GM19324 (cell line): ENCODE measurements around the gene GARIN5B.

Experiments
- ATAC-seq: cut with Tn5 transposase; IDR thresholded peaks from one replicate; pipeline ENCODE4 v1.9.1; 2021; ENCODE audit warnings: mild to moderate bottlenecking, moderate library complexity; ENCODE audit not compliant: unreplicated experiment, low FRiP score

GARIN5B gene

GRCh38 chr19:55372316-55373081 lies 9.4 kb upstream of the GARIN5B start:
- no peak for ATAC-seq

GRCh38 chr19:55370305-55370988 lies 7.4 kb upstream of the GARIN5B start, which contains the start of gene IL11:
Gene IL11 (minus strand): TSS chr19:55370463. CDS start chr19:55370310, 153 bp downstream.
- no peak for ATAC-seq

GRCh38 chr19:55369653-55370304 lies 6.7 kb upstream of the GARIN5B start:
- ATAC-seq = no peak

GRCh38 chr19:55368701-55369563 lies 5.9 kb upstream of the GARIN5B start:
- ATAC-seq = no peak

- no peak for ATAC-seq
Measured at GRCh38 chr19:55368106-55368505, 5.0 kb upstream of the GARIN5B start.

GRCh38 chr19:55366790-55367189 lies 3.7 kb upstream of the GARIN5B start:
- no peak for ATAC-seq

- ATAC-seq = no peak
Measured at GRCh38 chr19:55365964-55366363, 2.9 kb upstream of the GARIN5B start.

GRCh38 chr19:55365245-55365644 lies 2.2 kb upstream of the GARIN5B start:
- no peak for ATAC-seq

GRCh38 chr19:55362174-55362989 lies 678 bp downstream of the GARIN5B start:
- no peak for ATAC-seq

- ATAC-seq = no peak
Measured at GRCh38 chr19:55360902-55361301, 2.2 kb downstream of the GARIN5B start.

GRCh38 chr19:55358943-55359908 lies 3.8 kb downstream of the GARIN5B start:
- no peak for ATAC-seq

GRCh38 chr19:55358493-55358892 lies 4.6 kb downstream of the GARIN5B start:
- ATAC-seq = no peak

- ATAC-seq = no peak
Measured at GRCh38 chr19:55355213-55355821, 7.7 kb downstream of the GARIN5B start.

GRCh38 chr19:55354698-55355212 lies 8.3 kb downstream of the GARIN5B start, which contains the start of gene COX6B2:
Gene COX6B2 (minus strand): TSS chr19:55354719. CDS start chr19:55354521, 198 bp downstream.
- ATAC-seq = no peak

- ATAC-seq = no peak
Measured at GRCh38 chr19:55353803-55354697, 9.0 kb downstream of the GARIN5B start.

GRCh38 chr19:55353356-55353802 lies 9.7 kb downstream of the GARIN5B start:
- ATAC-seq = no peak
